Cardiac ventricle fibroblast (primary cell): ENCODE measurements around the gene DHX9. TPM values are rescaled to one million over a fixed set of nuclear protein-coding genes. Genes with fewer than 3 reads are reported as not detected.

Source experiments
- total RNA-seq: library from RNA; depleted of rRNA; stranded (reverse); fragments of >200 nt; gene quantifications from 2 replicates; pipeline ENCODE4 v1.2.3, GENCODE V29; 2015

DHX9 gene
- total RNA-seq, result 58.9 and 61.4 TPM in 2 replicates

GRCh38 chr1:182839209-182840066 lies at the start of gene DHX9:
Gene DHX9, plus strand, starts transcription at chr1:182839347. Its CDS starts 3,220 bp downstream, at chr1:182842567.

Other genes with a start within 250 kb of the DHX9 start
- 0.10 and 0.25 TPM in 2 replicates for gene RGS16, start 235.0 kb upstream of the DHX9 start, total RNA-seq
- not detected in 2 replicates for gene RGS8, start 154.8 kb upstream of the DHX9 start, total RNA-seq
- gene NPL, start 49.6 kb upstream of the DHX9 start, total RNA-seq, result 2.4 and 2.6 TPM in 2 replicates
- gene SHCBP1L, start 113.8 kb downstream of the DHX9 start, total RNA-seq, result 0.05 TPM in 1 of 2 replicates, not detected in the other
- 1,525 and 1,787 TPM in 2 replicates for gene LAMC1, start 184.1 kb downstream of the DHX9 start, total RNA-seq